ENCODE measurements around the gene MRTFA.
"Not testable (repeated sequence)": the region's sequence is repeated elsewhere in the genome, so short reads cannot be mapped to it uniquely, and the experiment has no call there.

The MRTFA gene

DNA sequence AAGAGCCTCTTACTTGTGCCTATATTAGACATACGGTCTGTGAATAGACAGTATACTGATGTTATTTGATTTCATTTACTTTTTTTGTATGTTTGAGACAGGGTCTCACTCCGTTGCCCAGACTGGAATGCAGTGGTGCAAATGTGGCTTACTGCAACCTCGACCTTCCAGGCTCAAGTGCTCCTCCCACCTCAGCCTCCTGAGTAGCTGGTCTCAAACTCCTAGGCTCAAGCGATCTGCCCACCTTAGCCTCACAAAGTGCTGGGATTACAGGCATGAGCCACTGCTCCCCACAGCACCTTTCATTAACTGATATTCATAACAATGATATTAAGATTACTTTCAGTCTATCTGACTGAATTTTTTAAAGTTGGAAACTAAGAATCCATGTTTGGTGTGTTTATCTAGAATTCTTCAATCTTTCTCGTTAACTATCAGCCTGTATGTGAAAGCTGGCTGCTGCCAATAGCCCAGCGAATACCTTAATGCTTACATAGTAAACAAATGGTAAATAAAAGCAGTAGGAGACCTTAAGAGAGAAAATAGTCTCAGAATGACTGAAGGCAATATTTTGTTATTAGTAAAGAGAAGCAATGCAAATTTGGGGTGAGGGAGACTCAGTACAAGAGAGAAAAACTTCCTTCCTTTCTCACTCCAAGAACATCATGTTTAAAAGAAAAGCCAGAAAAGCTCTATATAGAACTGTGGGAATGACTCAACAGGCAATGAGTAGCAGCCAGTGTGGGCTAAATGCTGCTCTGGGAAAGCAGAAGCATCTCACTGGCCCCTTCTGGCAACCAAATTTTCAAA, 101.9 kb downstream of the MRTFA start:
- H3K36me3 ChIP-seq (replicated peaks): no peaks in the 10 kb centered on the region
- in situ Hi-C loops (cut with MboI; ENCODE audit: low sequenced_read_pairs): no loop called here
- H3K4me1 ChIP-seq: peaks cover 32% of the 10 kb centered on the region
- H3K27me3 ChIP-seq (ENCODE audit: low read depth): no peaks in the 10 kb centered on the region
- H3K4me3 ChIP-seq: no peak overlapping the region
- DNase-seq (ENCODE audit: low spot score in 2 of 2): peak in 1 of 2 experiments; percentile 53
- no peaks in the 10 kb centered on the region for H3K9me3 ChIP-seq

DNA sequence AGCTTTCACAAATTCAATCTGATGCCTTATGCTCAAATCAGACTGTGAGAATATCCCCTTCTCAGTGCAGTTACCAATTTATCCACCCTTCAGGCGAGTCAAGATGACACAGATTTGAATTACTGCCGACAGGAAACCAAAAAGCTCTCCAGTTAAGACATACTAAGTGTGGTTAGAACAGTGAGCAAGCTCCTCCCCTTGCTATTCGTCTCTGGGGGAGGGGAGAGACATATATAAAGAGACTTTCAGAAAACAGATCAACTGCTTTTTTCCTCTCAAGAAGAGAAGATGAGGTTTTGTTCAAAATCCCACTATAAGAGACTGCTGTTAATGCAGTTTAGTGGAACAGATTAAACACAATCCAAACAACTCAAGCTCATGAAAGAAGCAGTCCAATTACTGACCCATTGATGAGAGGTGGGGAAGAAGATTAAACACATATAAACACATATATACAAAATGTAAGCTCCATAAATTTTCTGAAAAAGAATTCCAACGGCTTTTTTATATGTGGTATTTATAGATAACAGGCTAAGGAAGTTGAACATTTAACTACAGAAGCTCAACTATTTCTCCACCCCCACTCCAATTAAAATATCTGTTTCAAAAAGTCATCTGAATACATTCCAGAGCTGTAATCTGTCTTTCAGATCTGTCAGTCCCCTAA, 102.7 kb downstream of the MRTFA start:
- Histone ChIP-seq H3K27me3 (ENCODE audit: low read depth) (no peaks in the 10 kb centered on the region), H3K4me3 (no peak overlapping the region), H3K36me3 (replicated peaks) (no peaks in the 10 kb centered on the region), H3K9me3 (no peaks in the 10 kb centered on the region), H3K4me1 (peaks cover 32% of the 10 kb centered on the region)
- DNase-seq (ENCODE audit: low spot score in 2 of 2): peak; percentile 65 to 87
- in situ Hi-C loops (cut with MboI; ENCODE audit: low sequenced_read_pairs): no loop called here

DNA sequence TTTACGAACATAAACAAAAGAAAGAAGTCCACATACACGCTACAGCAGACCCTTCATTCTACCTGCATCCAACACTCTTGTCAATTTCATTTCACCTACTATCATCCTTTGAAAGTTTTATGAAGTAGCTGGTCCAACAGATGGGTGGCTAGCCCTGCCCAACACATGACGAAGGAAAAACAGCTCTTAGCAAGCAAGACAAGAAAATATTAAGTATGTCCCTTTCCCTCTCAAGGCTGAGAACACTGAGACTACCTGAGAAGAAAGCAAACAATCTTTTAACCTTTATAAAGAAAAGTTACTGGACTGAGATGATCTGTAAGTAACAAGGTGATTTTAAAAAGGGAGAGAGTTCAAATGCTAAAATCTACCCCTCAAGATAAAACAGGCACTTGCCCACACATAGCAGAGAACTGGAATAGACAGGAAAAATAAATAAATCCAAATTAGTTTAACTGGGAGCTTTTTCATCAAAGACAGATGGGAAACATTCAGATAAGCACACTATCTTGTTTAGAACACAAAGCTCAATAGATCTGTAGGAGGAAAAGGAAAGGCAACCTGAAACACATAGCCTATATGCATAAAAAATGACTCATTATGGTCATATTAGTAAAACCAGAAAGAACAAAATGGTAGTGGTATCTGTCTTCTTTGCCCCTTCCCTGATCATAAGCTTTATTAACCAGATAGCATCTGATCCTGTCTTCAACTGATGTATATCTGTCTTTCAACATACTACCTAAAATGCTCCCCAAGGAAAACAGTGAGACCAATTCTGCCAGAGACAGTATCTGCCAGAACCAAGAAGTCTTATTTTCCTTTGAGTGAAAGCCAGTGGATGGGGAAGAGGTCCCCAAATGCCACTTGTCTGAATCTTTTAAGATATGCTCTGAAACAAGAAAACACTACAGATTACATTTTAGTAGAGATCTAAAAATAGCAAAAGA, 104.3 kb downstream of the MRTFA start:
- Histone ChIP-seq H3K27me3 (ENCODE audit: low read depth) (no peaks in the 10 kb centered on the region), H3K4me3 (no peak overlapping the region), H3K9me3 (no peaks in the 10 kb centered on the region), H3K4me1 (peaks cover 28% of the 10 kb centered on the region), H3K36me3 (replicated peaks) (no peaks in the 10 kb centered on the region)
- in situ Hi-C loops (cut with MboI; ENCODE audit: low sequenced_read_pairs): no loop called here
- no peak for DNase-seq (ENCODE audit: low spot score in 2 of 2)

DNA sequence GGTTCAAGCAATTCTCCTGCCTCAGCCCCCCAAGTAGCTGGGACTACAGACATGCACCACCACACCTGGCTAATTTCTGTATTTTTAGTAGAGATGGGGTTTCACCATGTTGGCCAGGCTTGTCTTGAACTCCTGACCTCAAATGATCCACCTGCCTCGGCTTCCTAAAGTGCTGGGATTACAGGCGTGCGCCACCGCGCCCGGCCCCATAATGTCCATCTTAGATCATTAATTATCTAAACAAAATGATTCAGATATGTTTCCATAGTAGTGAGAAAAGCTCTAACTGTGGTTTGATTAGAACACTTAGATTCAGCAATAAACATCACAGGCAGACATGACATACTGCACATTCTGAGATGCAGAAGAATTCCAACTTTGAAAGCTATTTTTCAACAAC, 106.1 kb downstream of the MRTFA start:
- H3K27me3 ChIP-seq (ENCODE audit: low read depth); H3K36me3 ChIP-seq (replicated peaks); H3K4me3 ChIP-seq; DNase-seq (ENCODE audit: low spot score in 2 of 2); in situ Hi-C loops (cut with MboI; ENCODE audit: low sequenced_read_pairs); H3K9me3 ChIP-seq: not testable (repeated sequence)
- peaks cover 28% of the 10 kb centered on the region for H3K4me1 ChIP-seq

DNA sequence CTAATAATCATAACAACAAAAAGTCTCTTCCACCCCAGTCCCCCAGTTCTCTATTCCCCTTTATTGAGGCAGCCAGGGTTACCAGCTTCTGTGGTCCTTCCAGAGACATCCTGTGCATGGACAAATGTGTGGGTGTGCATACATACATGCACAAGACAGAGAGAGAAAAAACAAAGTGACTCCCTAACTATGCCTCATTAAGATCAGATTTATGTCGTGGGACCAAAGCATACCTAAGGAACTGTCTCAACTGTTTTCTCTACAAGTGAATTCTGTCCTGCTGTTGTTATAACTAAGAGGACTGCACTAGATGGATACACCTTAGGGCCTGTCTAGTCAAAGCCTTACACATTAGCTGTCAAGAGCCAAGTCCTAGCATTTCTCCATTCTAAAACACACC, 106.7 kb downstream of the MRTFA start:
- H3K9me3 ChIP-seq: no peaks in the 10 kb centered on the region
- H3K4me1 ChIP-seq: peaks cover 24% of the 10 kb centered on the region
- no peak overlapping the region for H3K4me3 ChIP-seq
- in situ Hi-C loops (cut with MboI; ENCODE audit: low sequenced_read_pairs): loop anchor here (5.0 kb wide), 1 partner anchor 112 kb away; no protein-coding TSS in a partner anchor
- no peak for DNase-seq (ENCODE audit: low spot score in 2 of 2)
- H3K27me3 ChIP-seq (ENCODE audit: low read depth): no peaks in the 10 kb centered on the region
- no peaks in the 10 kb centered on the region for H3K36me3 ChIP-seq (replicated peaks)

DNA sequence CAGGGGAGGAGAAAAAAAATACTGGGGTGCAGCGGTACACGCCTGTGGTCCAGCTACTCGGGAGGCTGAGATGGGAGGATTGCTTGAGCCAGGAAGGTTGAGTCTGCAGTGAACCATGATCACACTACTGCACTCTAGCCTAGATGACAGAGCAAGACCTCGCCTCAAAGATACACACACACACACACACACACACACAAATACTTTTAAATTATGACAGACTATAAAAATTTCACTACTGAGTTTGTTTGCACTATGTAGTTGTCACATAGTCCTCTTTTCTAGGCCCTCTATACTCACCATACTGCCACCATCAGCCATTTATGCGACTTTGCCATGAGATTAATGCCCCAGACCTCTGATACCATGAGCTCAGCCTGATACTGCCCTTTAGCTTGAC, 109.6 kb downstream of the MRTFA start:
- Histone ChIP-seq H3K4me3 (no peak overlapping the region), H3K9me3 (no peaks in the 10 kb centered on the region), H3K4me1 (no peaks in the 10 kb centered on the region), H3K27me3 (ENCODE audit: low read depth) (no peaks in the 10 kb centered on the region), H3K36me3 (replicated peaks) (no peaks in the 10 kb centered on the region)
- in situ Hi-C loops (cut with MboI; ENCODE audit: low sequenced_read_pairs): loop anchor here (5.0 kb wide), 1 partner anchor 115 kb away; no protein-coding TSS in a partner anchor
- DNase-seq (ENCODE audit: low spot score in 2 of 2): no peak

DNA sequence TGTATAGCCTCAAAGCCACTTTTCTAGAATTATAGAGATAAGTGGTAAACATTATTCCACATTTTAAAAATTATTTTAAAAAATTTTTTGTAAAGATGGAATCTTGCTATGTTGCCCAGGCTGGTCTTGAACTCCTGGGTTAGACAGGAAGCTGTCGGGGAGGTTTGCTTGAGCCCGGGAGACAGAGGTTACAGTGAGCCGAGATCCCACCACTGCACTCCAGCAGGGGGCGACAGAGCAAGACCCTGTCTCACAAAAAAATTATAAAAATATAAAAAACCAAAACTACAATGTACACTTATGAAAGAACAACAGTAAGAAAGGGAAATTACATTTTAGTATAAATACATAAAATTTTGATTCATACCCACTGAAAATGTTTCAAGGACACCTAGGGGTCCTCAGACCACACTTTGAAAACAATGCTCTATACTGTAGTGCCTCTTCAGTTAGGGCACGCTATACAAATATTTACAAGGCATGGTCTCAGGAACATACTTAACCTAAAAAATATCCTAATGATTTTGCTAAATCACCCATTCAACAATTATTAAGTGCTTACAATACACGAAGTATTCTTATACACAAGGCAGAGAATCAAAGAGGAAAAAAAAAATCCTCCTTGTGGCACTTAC, 111.2 kb downstream of the MRTFA start:
- peak in 1 of 2 experiments; percentile 73 for DNase-seq (ENCODE audit: low spot score in 2 of 2)
- no peaks in the 10 kb centered on the region for H3K4me1 ChIP-seq

DNA sequence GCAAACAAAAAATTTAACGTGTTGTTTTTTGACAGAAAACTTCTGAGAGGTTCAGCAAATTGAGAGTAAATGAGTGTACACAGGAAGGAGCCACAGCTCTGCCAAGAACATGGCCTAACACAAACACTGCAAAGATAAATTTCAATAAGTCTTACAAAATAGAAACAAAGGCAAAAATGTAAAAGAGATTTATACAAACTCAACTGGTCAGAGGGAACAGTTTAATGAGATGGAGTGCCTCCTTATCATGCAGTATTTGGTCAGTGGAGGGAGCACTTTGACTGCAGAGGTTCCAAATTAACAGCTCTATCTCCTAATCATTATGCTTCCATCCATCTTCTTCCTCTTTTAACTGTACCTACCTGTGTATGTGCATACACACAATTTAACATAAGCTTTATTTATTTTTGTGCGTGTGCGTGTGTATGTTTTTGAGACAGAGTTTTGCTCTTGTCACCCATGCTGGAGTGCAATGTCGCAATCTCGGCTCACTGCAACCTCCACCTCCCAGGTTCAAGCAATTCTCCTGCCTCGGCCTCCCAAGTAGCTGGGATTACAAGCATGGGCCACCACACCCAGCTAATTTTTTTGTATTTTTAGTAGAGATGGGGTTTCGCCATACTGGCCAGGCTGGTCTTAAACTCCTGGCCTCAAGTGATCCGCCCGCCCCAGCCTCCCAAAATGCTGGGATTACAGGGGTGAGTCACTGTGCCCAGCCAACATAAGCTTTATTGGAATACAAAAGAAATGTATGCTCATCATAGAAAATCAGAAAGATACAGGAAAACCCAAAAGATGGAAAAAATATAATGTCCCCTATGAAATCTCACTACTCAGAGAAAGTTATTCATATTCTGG, 111.9 kb downstream of the MRTFA start:
- Histone ChIP-seq H3K9me3 (0 out of 2 replicates have a peak, but pooled peaks cover 2% of the 10 kb centered on the region), H3K4me1 (peaks cover 4% of the 10 kb centered on the region), H3K4me3 (no peak overlapping the region), H3K27me3 (ENCODE audit: low read depth) (no peaks in the 10 kb centered on the region), H3K36me3 (replicated peaks) (no peaks in the 10 kb centered on the region)
- no peak for DNase-seq (ENCODE audit: low spot score in 2 of 2)
- in situ Hi-C loops (cut with MboI; ENCODE audit: low sequenced_read_pairs): loop anchor here (5.0 kb wide), 1 partner anchor 118 kb away; no protein-coding TSS in a partner anchor

More for the DNA sequence above, 111.2 kb downstream of the MRTFA start:
- Histone ChIP-seq H3K9me3 (0 out of 2 replicates have a peak, but pooled peaks cover 2% of the 10 kb centered on the region), H3K4me3 (no peak overlapping the region), H3K36me3 (replicated peaks) (no peaks in the 10 kb centered on the region), H3K27me3 (ENCODE audit: low read depth) (no peaks in the 10 kb centered on the region)
- in situ Hi-C loops (cut with MboI; ENCODE audit: low sequenced_read_pairs): loop anchor here (5.0 kb wide), 1 partner anchor 117 kb away; no protein-coding TSS in a partner anchor

DNA sequence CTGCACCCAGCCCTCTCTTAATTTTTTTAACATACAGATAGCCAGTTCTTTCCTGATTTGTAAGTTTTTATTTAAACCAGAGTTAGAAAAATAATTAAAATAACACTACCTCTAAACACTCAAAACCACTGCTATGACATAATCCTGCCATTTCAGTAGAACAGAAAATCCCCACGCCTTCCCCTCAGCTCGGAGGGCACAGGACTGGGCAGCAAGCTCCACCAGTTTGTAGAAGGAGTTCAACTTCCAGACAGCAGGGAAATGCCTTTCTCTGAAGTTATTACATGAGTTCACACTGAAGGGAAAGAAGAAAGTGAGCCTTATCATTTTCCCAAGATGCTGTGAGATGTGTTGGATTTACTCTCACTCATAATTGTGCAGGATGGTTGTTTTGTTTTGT, 114.4 kb downstream of the MRTFA start:
- DNase-seq (ENCODE audit: low spot score in 2 of 2): no peak
- Histone ChIP-seq H3K36me3 (replicated peaks) (no peaks in the 10 kb centered on the region), H3K4me3 (no peak overlapping the region), H3K4me1 (peaks cover 13% of the 10 kb centered on the region), H3K9me3 (0 out of 2 replicates have a peak, but pooled peaks cover 2% of the 10 kb centered on the region), H3K27me3 (ENCODE audit: low read depth) (no peaks in the 10 kb centered on the region)
- in situ Hi-C loops (cut with MboI; ENCODE audit: low sequenced_read_pairs): no loop called here

DNA sequence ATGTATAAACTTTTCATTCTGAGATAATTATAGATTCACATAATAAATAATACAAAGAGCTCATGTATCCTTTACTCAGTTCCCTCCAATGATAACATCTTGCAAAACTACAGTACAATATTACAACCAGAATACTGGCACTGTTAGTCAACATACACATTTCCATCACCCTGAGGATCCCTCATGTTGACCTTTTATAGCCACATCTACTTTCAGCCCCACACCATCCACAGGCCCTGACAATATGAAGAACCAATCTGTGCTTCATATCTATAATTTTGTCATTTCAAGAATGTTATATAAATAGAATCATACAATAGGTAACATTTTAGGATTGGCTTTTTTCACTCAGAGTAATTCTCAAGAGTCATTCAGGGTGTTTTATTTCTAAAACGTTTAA, 115.5 kb downstream of the MRTFA start:
- Histone ChIP-seq H3K4me3 (no peak overlapping the region), H3K9me3 (0 out of 2 replicates have a peak, but pooled peaks cover 2% of the 10 kb centered on the region), H3K27me3 (ENCODE audit: low read depth) (no peaks in the 10 kb centered on the region), H3K36me3 (replicated peaks) (no peaks in the 10 kb centered on the region), H3K4me1 (peaks cover 20% of the 10 kb centered on the region)
- in situ Hi-C loops (cut with MboI; ENCODE audit: low sequenced_read_pairs): no loop called here
- no peak for DNase-seq (ENCODE audit: low spot score in 2 of 2)

DNA sequence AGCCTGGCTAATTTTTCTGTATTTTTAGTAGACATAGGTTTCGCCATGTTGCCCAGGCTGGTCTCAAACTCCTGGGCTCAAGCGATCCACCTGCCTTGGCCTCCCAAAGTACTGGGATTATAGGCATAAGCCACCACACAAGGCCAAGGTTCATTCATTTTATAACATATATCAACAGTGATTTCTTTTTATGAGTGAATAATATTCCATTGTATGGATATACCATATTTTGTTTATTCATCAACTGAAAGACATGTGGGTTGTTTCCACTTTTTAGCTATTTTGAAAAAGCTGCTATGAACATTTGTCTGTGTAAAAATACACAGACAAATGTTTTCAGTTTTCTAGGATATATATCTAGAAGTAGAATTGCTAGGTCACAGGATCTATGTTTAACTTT, 116.0 kb downstream of the MRTFA start:
- in situ Hi-C loops (cut with MboI; ENCODE audit: low sequenced_read_pairs): no loop called here
- Histone ChIP-seq H3K4me1 (peaks cover 20% of the 10 kb centered on the region), H3K9me3 (0 out of 2 replicates have a peak, but pooled peaks cover 2% of the 10 kb centered on the region), H3K4me3 (no peak overlapping the region), H3K27me3 (ENCODE audit: low read depth) (no peaks in the 10 kb centered on the region), H3K36me3 (replicated peaks) (no peaks in the 10 kb centered on the region)
- DNase-seq (ENCODE audit: low spot score in 2 of 2): no peak

DNA sequence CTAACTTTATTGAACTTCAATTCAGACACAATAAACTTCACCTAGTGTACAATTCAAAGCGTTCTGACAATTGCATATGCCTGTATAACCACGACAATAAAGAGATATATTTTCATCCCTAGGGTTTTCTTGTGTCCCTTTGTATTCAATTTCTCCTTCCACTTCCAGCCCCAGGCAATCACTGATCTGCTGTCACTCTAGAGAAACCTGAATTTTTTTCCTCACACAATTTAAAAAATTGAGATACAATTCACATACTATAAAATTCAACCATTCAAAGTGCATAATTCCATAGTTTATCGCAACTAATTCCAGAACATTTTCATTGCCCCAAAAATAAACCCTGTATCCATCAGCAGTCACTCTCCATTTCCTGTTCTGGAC, 116.6 kb downstream of the MRTFA start:
- in situ Hi-C loops (cut with MboI; ENCODE audit: low sequenced_read_pairs): no loop called here
- H3K4me3 ChIP-seq: no peak overlapping the region
- H3K36me3 ChIP-seq (replicated peaks): no peaks in the 10 kb centered on the region
- 0 out of 2 replicates have a peak, but pooled peaks cover 2% of the 10 kb centered on the region for H3K9me3 ChIP-seq
- H3K27me3 ChIP-seq (ENCODE audit: low read depth): no peaks in the 10 kb centered on the region
- H3K4me1 ChIP-seq: peaks cover 20% of the 10 kb centered on the region
- DNase-seq (ENCODE audit: low spot score in 2 of 2): no peak

All from HAP-1 (cell line).